GM18907 (cell line): ENCODE measurements around the gene FAM72B.
"Not testable (repeated sequence)": the region's sequence is repeated elsewhere in the genome, so short reads cannot be mapped to it uniquely, and the experiment has no call there.

Experiments
- ATAC-seq: cut with Tn5 transposase; IDR thresholded peaks from one replicate; pipeline ENCODE4 v1.9.1; 2021; ENCODE audit warnings: mild to moderate bottlenecking, moderate library complexity; ENCODE audit not compliant: unreplicated experiment

The FAM72B gene

DNA sequence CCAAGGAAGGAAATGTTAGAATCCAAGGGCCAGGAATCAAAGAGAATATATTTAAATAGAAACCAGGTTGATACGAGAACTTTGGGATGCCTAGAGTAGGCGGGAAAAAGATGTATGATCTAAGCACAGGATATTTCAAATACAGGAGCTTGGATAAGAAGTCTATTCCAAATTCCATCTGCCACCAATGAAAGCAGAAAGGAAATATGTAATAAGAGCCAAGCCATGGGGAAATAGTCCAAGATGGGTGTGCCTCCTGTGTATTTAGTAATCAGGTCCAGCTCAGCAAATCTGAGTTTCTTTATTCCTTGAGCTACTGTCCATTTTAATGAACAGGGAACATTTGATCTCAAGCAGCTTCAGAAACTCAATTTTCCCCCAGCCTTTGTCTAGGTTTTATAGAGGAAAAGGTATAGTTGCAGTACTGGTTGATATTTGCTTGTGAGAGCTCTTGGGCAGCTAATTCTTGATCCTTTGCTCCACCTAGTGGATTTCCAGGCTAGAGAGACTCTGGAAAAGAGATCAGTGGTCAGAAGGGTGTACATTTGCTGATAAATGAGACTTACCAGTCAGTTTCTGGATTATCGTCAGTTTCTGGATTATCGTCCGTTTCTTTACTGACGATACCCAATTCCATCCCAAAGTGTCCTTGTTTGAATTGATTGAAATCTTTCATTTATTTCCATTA lies 28.3 kb downstream of the FAM72B start:
- not testable (repeated sequence) for ATAC-seq

DNA sequence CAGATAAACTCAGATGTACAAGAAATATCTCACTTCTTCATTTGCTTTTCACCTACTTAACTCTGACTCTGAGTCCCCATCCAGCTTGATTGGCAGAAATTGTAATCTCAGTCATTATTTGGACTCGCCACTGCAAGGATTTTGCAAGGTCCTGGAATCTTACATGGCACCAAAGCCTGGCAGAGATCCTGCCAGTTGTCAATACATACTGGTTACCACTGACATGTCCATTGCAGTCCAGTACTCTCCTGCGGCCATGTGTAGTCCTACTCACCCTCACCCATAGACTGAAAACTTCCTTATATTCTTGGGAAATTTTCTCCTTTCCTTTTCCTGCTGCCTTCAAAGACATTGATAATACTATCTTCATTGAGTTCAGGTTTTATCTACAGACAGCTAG lies 29.3 kb downstream of the FAM72B start:
- ATAC-seq: not testable (repeated sequence)

DNA sequence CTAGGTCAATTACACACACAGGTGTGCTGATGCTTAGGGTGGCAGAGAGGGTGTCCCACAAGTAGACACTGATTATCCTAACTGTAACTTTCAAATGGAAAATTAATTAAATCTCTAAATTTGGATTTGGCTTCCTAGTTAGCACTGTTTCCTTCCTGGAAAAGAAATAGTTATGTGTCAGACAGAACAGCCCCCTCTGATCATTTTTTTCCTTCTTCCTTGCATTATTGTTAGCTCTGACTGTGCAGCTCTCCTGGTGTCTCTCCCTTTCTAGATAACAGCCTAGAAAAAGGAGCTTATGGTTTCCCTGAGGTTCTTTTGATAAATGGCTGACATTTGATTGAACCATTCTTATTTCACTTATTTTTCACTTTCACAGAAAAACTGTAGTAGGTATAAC lies 31.4 kb downstream of the FAM72B start:
- ATAC-seq: not testable (repeated sequence)

DNA sequence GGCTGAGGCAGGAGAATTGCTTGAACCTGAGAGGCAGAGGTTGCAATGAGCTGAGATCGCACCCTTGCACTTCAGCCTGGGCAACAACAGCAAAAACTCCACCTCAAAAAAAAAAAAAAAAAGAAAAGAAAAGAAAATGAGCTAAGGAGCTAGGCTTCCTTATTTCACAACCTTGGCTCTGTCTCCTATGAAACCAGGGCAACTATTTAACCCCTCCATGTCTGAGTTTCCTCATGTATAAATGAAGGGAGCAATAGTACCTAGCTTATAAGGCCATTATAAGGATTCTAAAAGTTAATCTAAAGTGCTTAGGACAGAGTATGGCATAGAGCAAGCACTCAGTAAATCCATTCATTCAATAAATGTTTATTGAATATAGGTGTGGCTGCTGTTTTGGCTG lies 32.8 kb downstream of the FAM72B start:
- not testable (repeated sequence) for ATAC-seq

DNA sequence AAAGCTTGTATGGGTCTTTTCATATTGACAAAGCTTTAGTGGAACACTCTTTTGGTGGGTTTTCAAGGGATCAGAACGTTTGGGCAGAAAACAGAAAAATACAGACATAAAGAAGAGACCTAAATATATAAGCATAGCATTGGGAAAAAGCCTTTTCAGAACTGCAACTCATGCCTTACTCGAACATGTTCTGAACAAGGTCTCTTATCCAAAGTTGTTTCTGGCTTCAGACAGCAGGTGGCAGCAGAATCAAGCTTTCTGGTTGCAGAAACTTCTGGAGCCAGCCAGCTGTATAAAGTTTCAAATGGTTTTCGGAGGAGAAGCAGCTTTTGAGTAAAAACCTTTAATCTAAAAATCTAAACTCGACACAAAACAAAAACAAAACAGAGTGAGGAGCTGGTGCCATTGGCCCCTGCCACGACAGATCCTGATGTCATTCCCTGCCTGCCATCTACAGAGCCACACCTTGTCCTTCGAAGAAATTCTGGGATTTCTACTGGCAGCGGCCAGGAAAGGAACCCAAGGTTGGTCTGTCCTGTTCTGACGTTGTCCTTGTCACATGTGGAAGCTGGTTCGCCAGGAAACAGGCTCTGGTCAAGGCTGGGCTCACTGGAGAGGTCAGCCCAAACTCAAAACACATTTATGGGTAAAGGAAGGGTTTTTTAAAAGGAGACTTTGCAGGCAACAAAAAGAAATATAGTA lies 35.5 kb downstream of the FAM72B start:
- not testable (repeated sequence) for ATAC-seq

DNA sequence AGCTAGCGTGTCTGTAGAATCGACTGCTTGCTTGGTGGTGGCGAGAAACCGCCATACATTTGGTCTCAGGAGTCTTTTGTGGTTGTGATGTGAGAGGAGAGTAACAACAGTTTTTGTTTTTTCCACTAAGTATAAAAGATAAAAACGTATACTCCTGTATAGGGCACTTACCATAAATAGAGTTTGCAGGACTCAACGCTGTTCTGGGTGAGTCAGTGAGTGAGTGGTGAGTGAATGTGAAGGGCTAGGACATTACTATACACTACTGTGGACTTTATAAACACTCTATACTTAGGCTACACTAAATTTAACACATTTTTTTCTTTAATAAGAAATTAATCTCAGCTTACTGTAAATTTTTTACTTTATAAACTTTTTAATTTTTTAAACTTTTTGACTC lies 43.7 kb downstream of the FAM72B start:
- not testable (repeated sequence) for ATAC-seq

DNA sequence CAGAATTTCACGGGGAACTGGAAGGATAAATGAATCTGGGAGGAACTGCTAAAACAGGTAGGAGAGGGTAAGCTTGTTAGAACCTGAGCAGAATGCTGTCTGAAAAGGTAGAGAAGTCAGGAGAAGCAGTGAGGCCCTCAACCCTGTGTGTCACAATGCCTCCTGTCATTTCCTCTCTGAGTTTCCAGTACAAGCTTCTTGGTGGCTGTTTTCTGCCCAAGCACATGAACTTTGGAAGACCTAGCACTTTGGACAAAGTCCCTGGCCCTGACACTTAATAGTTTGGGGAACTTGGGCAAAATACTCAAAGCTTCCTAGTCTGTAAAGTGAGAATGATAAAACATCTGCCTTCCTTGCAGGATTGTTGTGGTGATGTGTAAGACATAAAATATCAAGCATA lies 52.6 kb downstream of the FAM72B start:
- not testable (repeated sequence) for ATAC-seq

DNA sequence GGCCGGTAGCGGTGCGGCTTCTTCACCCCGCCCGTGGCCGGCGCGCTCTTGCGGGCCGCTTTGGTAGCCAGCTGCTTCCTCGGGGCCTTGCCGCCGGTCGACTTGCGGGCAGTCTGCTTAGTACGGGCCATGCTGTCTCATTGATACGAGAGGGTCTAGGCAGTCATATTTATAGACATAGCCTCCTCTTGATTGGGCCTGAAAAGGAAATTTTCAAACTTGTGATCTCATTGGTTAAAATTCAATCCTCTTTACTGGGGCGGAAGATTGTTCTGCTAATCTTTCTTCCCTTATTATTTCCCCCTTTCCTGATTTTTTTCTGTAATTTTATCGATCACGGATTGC lies 65.7 kb downstream of the FAM72B start:
- ATAC-seq: not testable (repeated sequence)
